MM.1S (cell line): Measurements from ENCODE around the gene NSFL1C.
A peak's percentile ranks its signal among the peaks of the same experiment; 100 is the strongest.

Experiments
- DNase-seq: peaks from one replicate; pipeline ENCODE4 v3.0.0-alpha.2; 2015
- H2AFZ ChIP-seq: fragments of 300-600 bp; sonication (generic); 2 replicates; pipeline ENCODE4 v1.6.0; 2016; ENCODE audit warnings: antibody characterized with exemption, low read length
- H3F3A ChIP-seq: fragments of 300-600 bp; sonication (generic); 2 replicates; pipeline ENCODE4 v1.6.1; 2016; ENCODE audit warnings: mild to moderate bottlenecking, antibody characterized with exemption, low read length, moderate library complexity, mixed read lengths; ENCODE audit not compliant: insufficient read depth
- H3K27ac ChIP-seq: fragments of 300-600 bp; sonication (generic); 2 replicates; pipeline ENCODE4 v1.5.1; 2016; ENCODE audit warnings: mild to moderate bottlenecking, low read length
- H3K27me3 ChIP-seq: fragments of 300-600 bp; sonication (generic); replicated peaks from 2 replicates; pipeline ENCODE4 v1.6.0; 2016; ENCODE audit warnings: low read length; ENCODE audit not compliant: insufficient read depth
- H3K36me3 ChIP-seq: fragments of 300-600 bp; sonication (generic); replicated peaks from 2 replicates; pipeline ENCODE4 v1.6.1; 2016; ENCODE audit warnings: mild to moderate bottlenecking, low read length, mixed read lengths; ENCODE audit not compliant: insufficient read depth
- H3K4me1 ChIP-seq: fragments of 300-600 bp; sonication (generic); 2 replicates; pipeline ENCODE4 v1.6.1; 2016; ENCODE audit warnings: low read length, mixed read lengths
- H3K4me2 ChIP-seq: fragments of 300-600 bp; sonication (generic); 2 replicates; pipeline ENCODE4 v1.6.0; 2016; ENCODE audit warnings: low read depth, low read length
- H3K4me3 ChIP-seq: fragments of 300-600 bp; sonication (generic); 2 replicates; pipeline ENCODE4 v1.5.1; 2016; ENCODE audit warnings: low read length, mixed read lengths
- H3K79me2 ChIP-seq: fragments of 300-600 bp; sonication (generic); 2 replicates; pipeline ENCODE4 v1.6.1; 2016; ENCODE audit warnings: mixed run types, low read length, mixed read lengths
- H3K9ac ChIP-seq: fragments of 300-600 bp; sonication (generic); 2 replicates; pipeline ENCODE4 v1.6.1; 2016; ENCODE audit warnings: low read length, mixed read lengths
- H3K9me2 ChIP-seq: fragments of 300-600 bp; sonication (generic); replicated peaks from 2 replicates; pipeline ENCODE4 v1.6.1; 2016; ENCODE audit warnings: mild to moderate bottlenecking, low read length, mixed read lengths; ENCODE audit not compliant: insufficient read depth
- H3K9me3 ChIP-seq: fragments of 300-600 bp; sonication (generic); replicated peaks from 2 replicates; pipeline ENCODE4 v1.6.1; 2016; ENCODE audit warnings: mild to moderate bottlenecking, low read length, mixed read lengths; ENCODE audit not compliant: insufficient read depth
- H4K20me1 ChIP-seq: fragments of 300-600 bp; sonication (generic); 2 replicates; pipeline ENCODE4 v1.6.1; 2016; ENCODE audit warnings: mild to moderate bottlenecking, low read length, moderate library complexity, mixed read lengths; ENCODE audit not compliant: insufficient read depth
- CTCF ChIP-seq: fragments of 300-600 bp; sonication (generic); IDR thresholded peaks from 2 replicates; pipeline ENCODE4 v1.5.1; 2016; ENCODE audit warnings: antibody characterized with exemption, low read length, mixed read lengths
- EZH2 ChIP-seq: fragments of 300-600 bp; sonication (generic); optimal IDR thresholded peaks from 2 replicates; pipeline ENCODE3; 2017; ENCODE audit warnings: low read depth, mild to moderate bottlenecking, antibody characterized with exemption, low read length, mixed read lengths
- EZH2phosphoT487 ChIP-seq: fragments of 300-600 bp; sonication (generic); IDR thresholded peaks from 2 replicates; pipeline ENCODE4 v1.6.1; 2018; ENCODE audit warnings: antibody characterized with exemption, low read length

NSFL1C gene

GRCh38 chr20:1477896-1478490 is 11.3 kb upstream of the NSFL1C start:
- TF ChIP-seq EZH2 (no peak), EZH2phosphoT487 (no peak), CTCF (no peak)
- no peak overlapping the region for H2AFZ ChIP-seq
- no peaks in the 10 kb centered on the region for H4K20me1 ChIP-seq
- H3K9me2 ChIP-seq = no peaks in the 10 kb centered on the region
- no peak overlapping the region for H3K4me3 ChIP-seq
- H3K79me2 ChIP-seq = no peaks in the 10 kb centered on the region
- no peaks in the 10 kb centered on the region for H3K9me3 ChIP-seq
- no peak overlapping the region for H3K4me2 ChIP-seq
- H3K27me3 ChIP-seq = no peaks in the 10 kb centered on the region
- no peak overlapping the region for H3K27ac ChIP-seq
- DNase-seq = no peak
- H3K9ac ChIP-seq = no peak overlapping the region
- H3K4me1 ChIP-seq = no peaks in the 10 kb centered on the region
- H3K36me3 ChIP-seq = no peaks in the 10 kb centered on the region
- H3F3A ChIP-seq = no peaks in the 10 kb centered on the region

GRCh38 chr20:1474817-1475603 is 8.4 kb upstream of the NSFL1C start:
- Histone ChIP-seq H3K36me3 (no peaks in the 10 kb centered on the region), H3K4me3 (no peak overlapping the region), H2AFZ (no peak overlapping the region), H3K9me2 (no peaks in the 10 kb centered on the region), H3F3A (no peaks in the 10 kb centered on the region), H4K20me1 (no peaks in the 10 kb centered on the region), H3K27me3 (no peaks in the 10 kb centered on the region), H3K4me2 (no peak overlapping the region), H3K9me3 (no peaks in the 10 kb centered on the region), H3K27ac (no peak overlapping the region), H3K79me2 (no peaks in the 10 kb centered on the region), H3K4me1 (0 out of 2 replicates have a peak, but pooled peaks cover under 1% of the 10 kb centered on the region), H3K9ac (no peak overlapping the region)
- peak; percentile 39 for DNase-seq
- no peak for TF ChIP-seq EZH2phosphoT487
- TF ChIP-seq EZH2 = no peak
- TF ChIP-seq CTCF = peak; percentile 51

- Histone ChIP-seq H2AFZ (no peak overlapping the region), H3K4me3 (no peak overlapping the region), H3K9me2 (no peaks in the 10 kb centered on the region), H4K20me1 (no peaks in the 10 kb centered on the region), H3K9me3 (no peaks in the 10 kb centered on the region), H3K79me2 (no peaks in the 10 kb centered on the region), H3K4me2 (no peak overlapping the region), H3K36me3 (no peaks in the 10 kb centered on the region), H3K9ac (no peak overlapping the region), H3K27ac (no peak overlapping the region), H3F3A (no peaks in the 10 kb centered on the region), H3K4me1 (0 out of 2 replicates have a peak, but pooled peaks cover 3% of the 10 kb centered on the region), H3K27me3 (no peaks in the 10 kb centered on the region)
- no peak for DNase-seq
- TF ChIP-seq EZH2phosphoT487 = no peak
- TF ChIP-seq CTCF = no peak
- TF ChIP-seq EZH2 = no peak
Observed at GRCh38 chr20:1474325-1474724, 7.7 kb upstream of the NSFL1C start.
